ES-I3 (cell line): ENCODE results near the gene FOXO1.

Experiments
- H3K36me3 ChIP-seq: 2 replicates; pipeline ENCODE4 v1.6.1; 2013; ENCODE audit warnings: mild to moderate bottlenecking, low read length, control low read depth, moderate library complexity; ENCODE audit not compliant: insufficient read depth
- H3K4me1 ChIP-seq: 2 replicates; pipeline ENCODE4 v1.6.1; 2013; ENCODE audit warnings: mild to moderate bottlenecking, control low read depth, low read length; ENCODE audit not compliant: insufficient read depth
- H3K9ac ChIP-seq: 2 replicates; pipeline ENCODE4 v1.6.1; 2013; ENCODE audit warnings: low read depth, mild to moderate bottlenecking, low read length, moderate library complexity
- H3K9me3 ChIP-seq: 2 replicates; pipeline ENCODE4 v1.6.1; 2013; ENCODE audit warnings: mild to moderate bottlenecking, low read length, moderate library complexity; ENCODE audit not compliant: control insufficient read depth, insufficient read depth

Gene FOXO1

GRCh38 chr13:40576369-40576768 lies 90.1 kb downstream of the FOXO1 start:
- H3K9ac ChIP-seq = no peak overlapping the region
- no peaks in the 10 kb centered on the region for H3K9me3 ChIP-seq
- no peaks in the 10 kb centered on the region for H3K36me3 ChIP-seq
- H3K4me1 ChIP-seq = 0 out of 2 replicates have a peak, but pooled peaks cover 4% of the 10 kb centered on the region

DNA sequence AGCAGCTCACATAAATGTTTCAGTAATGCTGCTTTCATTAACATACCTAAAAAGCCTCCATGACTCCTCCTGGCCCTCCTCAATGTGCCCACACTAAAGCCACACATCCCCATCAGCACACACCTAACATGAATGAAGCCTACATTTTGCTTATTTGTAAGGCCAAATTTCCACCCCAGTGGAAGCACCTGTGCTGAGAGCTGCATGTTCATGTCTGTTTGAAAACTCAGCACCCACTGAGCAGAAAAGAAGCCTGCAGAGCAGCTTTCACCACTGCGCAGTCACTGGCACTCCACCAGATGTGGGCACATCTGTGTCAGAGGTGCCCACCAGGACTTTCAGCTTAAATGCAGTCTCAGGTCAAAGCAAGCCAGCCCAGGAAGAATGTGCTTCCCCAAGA lies 93.5 kb downstream of the FOXO1 start:
- Histone ChIP-seq H3K9me3 (no peaks in the 10 kb centered on the region), H3K9ac (no peak overlapping the region), H3K4me1 (peaks cover 18% of the 10 kb centered on the region; the same call in 1 of the 2 replicates), H3K36me3 (no peaks in the 10 kb centered on the region)

GRCh38 chr13:40571338-40571963 lies 95.0 kb downstream of the FOXO1 start:
- no peaks in the 10 kb centered on the region for H3K36me3 ChIP-seq

DNA sequence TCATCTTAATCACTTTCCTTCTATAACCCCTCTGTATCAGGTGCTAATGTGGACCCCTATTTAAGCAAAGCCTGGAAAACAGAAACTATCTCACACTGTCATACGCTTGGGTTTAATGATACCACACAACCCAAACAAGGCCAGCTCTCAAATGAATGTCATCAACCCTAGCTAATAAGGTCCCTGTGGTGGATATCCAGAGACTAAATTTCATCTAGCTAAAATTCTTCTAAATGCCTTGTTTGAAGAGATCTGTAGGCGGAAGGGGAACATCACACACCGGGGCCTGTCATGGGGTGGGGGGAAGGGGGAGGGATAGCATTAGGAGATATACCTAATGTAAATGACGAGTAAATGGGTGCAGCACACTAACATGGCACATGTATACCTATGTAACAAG lies 95.5 kb downstream of the FOXO1 start:
- Histone ChIP-seq H3K9me3 (no peaks in the 10 kb centered on the region), H3K36me3 (no peaks in the 10 kb centered on the region), H3K9ac (no peak overlapping the region), H3K4me1 (peaks cover 18% of the 10 kb centered on the region; the same call in 1 of the 2 replicates)

More at GRCh38 chr13:40571338-40571963, 95.0 kb downstream of the FOXO1 start:
- no peaks in the 10 kb centered on the region for H3K9me3 ChIP-seq
- no peak overlapping the region for H3K9ac ChIP-seq
- H3K4me1 ChIP-seq = peaks cover 18% of the 10 kb centered on the region; the same call in 1 of the 2 replicates

GRCh38 chr13:40569024-40569350 lies 97.5 kb downstream of the FOXO1 start:
- no peak overlapping the region for H3K9ac ChIP-seq
- H3K4me1 ChIP-seq = peaks cover 31% of the 10 kb centered on the region
- no peaks in the 10 kb centered on the region for H3K9me3 ChIP-seq
- H3K36me3 ChIP-seq = no peaks in the 10 kb centered on the region

DNA sequence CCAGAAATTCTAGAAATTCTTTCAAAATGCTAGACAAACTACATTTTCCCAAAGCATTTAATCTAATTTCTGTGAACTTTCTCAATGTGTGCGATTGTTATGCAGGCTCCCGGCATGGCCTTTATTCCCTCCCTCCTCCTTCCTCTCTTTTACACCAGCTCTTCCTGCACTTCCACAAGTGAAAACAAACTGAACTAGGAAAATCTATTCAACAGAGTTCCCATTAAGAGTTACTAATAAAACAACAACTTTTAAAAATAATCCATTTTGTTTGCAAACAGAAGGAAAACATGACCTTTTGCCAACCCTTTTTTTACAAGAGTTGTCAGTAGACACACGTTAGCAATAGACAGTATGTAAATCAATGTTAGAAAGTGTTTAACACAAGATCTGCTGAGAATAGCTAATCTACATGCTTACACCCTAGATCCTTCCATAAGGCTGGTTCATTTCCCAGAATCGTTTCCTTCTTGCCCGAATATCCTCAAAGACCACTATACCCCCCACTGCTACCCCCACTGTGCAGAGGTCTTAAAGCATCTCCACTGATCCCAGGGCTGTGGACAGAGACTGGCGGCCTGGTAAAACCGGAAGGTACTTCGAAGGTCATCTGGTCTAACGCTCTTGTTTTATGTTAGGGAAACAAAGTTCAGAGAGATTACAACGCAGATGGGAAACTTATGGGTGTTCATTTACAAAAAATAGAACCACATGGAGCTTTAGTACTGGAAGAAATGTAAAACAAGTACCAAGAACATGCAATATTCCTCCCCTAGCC lies 98.0 kb downstream of the FOXO1 start:
- Histone ChIP-seq H3K9ac (no peak overlapping the region), H3K9me3 (no peaks in the 10 kb centered on the region), H3K36me3 (no peaks in the 10 kb centered on the region), H3K4me1 (peaks cover 31% of the 10 kb centered on the region)

- Histone ChIP-seq H3K4me1 (peaks cover 31% of the 10 kb centered on the region), H3K9ac (no peak overlapping the region), H3K9me3 (no peaks in the 10 kb centered on the region), H3K36me3 (no peaks in the 10 kb centered on the region)
Measured at GRCh38 chr13:40566811-40567210, 99.6 kb downstream of the FOXO1 start.

DNA sequence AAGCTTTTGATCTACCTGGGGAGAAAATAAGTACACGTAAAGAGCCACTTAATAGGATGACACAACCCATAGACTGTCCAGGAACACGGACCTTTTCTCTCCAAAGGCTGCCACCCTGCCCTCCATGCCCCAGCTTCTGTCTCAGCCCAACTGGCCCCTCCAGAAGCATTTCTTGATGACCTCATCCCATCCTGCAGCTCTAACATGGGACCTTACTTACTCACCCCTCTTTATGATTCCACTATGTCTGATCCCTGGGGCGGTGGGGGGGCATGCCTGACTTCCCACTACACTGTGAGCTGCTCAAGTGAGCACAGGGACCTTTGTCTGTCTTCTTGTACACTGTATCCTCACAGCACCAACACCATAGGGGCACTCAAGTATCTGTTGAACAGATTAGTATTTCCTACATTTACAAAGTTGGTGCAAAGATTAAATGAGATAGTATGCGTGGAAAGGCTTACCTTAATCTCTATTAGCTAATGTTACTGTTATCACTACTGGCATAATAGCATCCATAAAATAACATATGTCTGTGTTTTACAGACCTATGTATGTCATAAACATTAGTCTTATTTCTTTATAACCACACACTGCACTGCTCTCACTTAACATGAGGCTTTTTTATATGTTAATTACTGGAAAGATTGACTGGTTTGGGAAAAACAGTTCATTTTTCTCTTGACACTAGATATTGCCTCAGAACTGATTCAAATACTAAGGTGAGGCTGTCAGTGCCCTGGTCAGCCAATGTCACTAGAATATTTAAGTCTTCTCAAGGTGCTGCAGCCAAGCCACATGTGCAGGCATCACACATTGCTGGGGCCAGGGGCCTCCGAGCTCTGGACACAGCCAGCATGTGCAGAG lies 100.9 kb downstream of the FOXO1 start:
- Histone ChIP-seq H3K9ac (no peak overlapping the region), H3K4me1 (peaks cover 28% of the 10 kb centered on the region), H3K9me3 (no peaks in the 10 kb centered on the region), H3K36me3 (no peaks in the 10 kb centered on the region)

GRCh38 chr13:40564342-40565001 lies 102.0 kb downstream of the FOXO1 start:
- H3K36me3 ChIP-seq = 0 out of 2 replicates have a peak, but pooled peaks cover 1% of the 10 kb centered on the region
- H3K9me3 ChIP-seq = no peaks in the 10 kb centered on the region
- no peak overlapping the region for H3K9ac ChIP-seq
- H3K4me1 ChIP-seq = peaks cover 28% of the 10 kb centered on the region

GRCh38 chr13:40563350-40564125 lies 102.9 kb downstream of the FOXO1 start:
- no peaks in the 10 kb centered on the region for H3K9me3 ChIP-seq
- 0 out of 2 replicates have a peak, but pooled peaks cover 4% of the 10 kb centered on the region for H3K36me3 ChIP-seq
- H3K4me1 ChIP-seq = peaks cover 19% of the 10 kb centered on the region
- no peak overlapping the region for H3K9ac ChIP-seq

DNA sequence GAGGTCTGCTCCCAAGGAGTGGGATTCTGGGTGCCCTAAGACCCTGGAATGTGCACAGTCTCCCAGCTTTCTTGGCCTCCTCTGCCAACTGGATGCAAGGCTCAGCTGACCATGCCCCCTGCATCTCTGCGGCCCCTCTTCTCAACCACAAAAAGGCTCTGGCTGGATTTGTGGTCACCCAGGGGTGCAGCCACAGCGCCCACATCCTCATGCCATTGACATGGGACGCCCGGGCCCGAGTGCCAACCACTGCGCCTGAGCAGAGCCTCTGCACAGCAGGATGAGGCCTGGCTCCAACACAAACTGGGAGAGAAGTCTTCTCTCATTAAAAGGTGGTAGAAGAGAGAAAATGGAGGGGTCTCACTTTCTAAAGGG lies 103.5 kb downstream of the FOXO1 start:
- no peaks in the 10 kb centered on the region for H3K9me3 ChIP-seq
- H3K36me3 ChIP-seq = 0 out of 2 replicates have a peak, but pooled peaks cover 4% of the 10 kb centered on the region
- H3K4me1 ChIP-seq = peaks cover 14% of the 10 kb centered on the region
- no peak overlapping the region for H3K9ac ChIP-seq

DNA sequence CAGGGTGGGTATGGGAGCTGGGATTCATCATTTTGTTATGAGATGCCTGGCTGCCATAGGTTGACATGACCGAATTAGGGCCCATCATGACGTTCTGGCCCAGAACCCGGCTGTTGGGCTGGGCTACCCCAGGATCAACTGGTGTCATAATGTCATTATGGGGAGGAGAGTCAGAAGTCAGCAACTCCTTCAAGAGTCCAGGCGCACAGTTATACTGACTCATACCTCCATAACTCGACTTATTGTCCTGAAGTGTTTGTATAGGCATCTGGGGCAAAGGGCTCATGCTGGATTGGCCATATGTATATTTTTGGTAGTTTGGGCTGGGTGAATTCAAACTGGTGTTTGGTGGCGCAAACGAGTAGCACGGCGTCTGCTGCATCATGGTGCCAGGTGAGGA lies 106.5 kb downstream of the FOXO1 start:
- 0 out of 2 replicates have a peak, but pooled peaks cover 4% of the 10 kb centered on the region for H3K36me3 ChIP-seq

GRCh38 chr13:40558656-40559055 lies 107.8 kb downstream of the FOXO1 start:
- Histone ChIP-seq H3K9ac (no peak overlapping the region), H3K4me1 (no peaks in the 10 kb centered on the region), H3K36me3 (0 out of 2 replicates have a peak, but pooled peaks cover 4% of the 10 kb centered on the region)

More for the DNA sequence above, 106.5 kb downstream of the FOXO1 start:
- no peaks in the 10 kb centered on the region for H3K9me3 ChIP-seq
- no peak overlapping the region for H3K9ac ChIP-seq
- peaks cover 9% of the 10 kb centered on the region for H3K4me1 ChIP-seq

More at GRCh38 chr13:40558656-40559055, 107.8 kb downstream of the FOXO1 start:
- no peaks in the 10 kb centered on the region for H3K9me3 ChIP-seq
